GM21825 (cell line): ENCODE measurements around the gene NEIL1.
"Not testable (repeated sequence)": the region's sequence is repeated elsewhere in the genome, so short reads cannot be mapped to it uniquely, and the experiment has no call there.

Source experiments
- ATAC-seq: cut with Tn5 transposase; IDR thresholded peaks from one replicate; pipeline ENCODE4 v1.9.1; 2021; ENCODE audit warnings: mild to moderate bottlenecking, moderate library complexity; ENCODE audit not compliant: unreplicated experiment

Gene NEIL1

DNA sequence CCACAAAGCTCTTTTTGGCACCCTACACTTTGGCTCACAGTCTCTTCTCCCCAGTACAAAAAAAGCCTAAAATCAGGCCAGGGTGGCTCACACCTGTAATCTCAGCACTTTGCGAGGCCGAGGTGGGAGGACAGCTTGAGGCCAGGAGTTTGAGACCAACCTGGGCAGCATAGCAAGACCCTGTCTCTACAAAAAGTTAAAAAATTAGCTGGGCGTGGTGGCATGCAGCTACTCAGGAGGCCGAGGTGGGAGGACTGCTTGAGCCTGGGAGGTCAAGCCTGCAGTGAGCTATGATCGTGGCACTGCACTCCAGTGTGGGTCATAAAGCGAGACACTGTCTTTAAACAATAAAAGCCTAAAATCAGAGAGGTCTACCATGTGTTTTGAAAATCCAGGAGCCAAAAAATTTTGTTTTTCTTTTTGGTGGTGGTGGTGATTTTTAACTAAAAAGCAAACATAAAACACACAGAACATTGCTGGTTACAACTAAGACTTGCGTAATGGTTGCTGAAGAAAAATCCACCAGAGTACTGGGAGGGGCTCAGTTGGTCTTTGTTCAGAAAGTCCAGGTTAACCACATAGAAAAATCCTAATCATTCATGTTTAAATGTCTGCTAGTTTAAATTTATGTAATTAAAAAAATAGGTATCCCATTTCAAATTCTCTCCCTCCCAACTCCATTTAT is 23.2 kb downstream of the NEIL1 start:
- ATAC-seq: no peak

DNA sequence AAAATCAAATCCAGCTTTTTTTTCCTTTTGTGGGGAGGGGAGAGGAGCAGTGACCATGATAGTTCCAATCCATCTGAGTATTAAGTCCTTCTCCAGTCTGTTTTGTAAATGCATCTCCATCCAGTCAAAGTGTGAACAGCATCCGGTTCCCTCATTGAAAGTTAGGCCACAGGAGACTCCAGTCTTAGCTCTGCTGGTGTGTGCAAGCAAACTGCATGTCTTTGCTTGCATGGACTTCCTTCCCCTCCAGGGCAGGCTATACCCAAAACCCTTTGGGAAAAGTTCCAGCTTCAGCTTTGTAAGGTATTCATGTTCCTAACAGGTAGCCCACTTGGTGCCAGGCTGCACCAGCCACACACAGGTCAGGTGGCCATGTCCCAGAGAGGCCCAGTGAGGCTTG is 24.6 kb downstream of the NEIL1 start:
- ATAC-seq: no peak

DNA sequence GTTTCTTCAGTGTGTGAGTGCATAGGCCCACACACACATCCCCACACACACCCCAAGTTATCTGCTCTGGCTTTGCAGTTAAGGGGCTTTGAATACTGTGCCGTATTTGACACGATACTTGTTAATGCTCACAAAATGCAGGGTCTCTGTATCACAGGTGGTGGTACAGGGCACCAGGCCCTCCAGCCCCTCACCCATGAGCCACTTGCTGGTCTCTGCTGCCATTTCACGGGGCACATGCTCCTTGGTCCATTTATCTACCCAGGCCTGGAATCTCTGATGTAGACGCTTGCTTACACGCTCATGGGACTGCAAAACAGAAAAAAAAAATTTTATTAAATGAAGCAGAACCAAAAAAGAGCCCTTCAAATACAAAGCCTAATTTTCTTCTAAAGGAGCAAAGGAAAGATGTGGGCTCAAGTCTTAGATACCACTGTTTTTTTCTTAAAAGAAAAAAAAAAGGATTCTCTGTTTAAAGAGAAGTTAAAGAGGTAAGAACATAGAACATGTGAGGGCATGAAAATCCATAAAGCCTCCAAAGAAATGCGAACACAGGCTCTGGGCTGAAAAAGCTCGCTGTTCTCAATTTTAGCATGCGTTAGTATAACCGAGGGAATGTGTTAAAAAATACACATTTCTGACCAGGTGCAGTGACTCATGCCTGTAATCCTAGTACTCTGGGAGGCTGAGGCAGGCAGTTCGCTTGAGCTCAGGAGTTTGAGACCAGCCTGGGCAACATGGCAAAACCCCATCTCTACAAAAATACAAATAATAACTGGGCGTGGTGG is 25.3 kb downstream of the NEIL1 start:
- no peak for ATAC-seq

DNA sequence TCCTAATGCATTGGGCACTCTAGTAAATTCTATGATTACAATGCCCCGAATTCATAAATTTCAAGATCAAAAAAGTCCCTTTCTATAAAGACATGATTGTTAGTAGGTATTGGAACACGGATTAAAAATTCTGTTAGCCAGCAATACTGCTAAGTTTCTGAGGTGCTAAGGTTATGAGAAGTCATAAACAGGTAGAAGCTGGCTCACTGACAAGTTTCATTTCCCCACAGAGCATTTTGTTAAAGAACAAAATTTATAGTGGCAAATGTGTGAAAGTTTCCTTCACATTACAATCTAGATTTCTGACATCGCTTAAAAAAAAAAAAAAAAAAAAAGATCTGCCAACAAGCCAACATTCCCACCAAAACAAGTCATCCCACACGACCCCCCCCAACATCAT is 33.9 kb downstream of the NEIL1 start:
- ATAC-seq: no peak

DNA sequence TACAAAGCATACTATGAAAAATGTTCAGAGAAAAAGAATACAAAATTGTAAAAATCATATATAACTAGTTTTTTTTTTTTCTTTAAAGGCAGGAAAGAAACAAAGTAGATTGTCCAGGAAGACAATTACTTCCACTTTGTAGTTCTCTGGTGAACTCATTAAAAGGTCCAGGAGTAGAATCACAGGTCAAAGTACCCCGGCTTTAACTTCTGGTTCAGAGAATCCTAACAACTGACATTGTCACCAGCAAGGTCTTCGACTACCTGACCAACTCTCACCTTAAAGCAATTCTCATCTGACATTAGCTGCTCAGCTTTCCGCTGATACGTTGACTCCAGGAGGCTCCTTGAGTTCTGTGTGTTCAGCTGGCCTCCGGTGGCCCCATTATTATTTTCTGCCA is 37.1 kb downstream of the NEIL1 start:
- not testable (repeated sequence) for ATAC-seq

DNA sequence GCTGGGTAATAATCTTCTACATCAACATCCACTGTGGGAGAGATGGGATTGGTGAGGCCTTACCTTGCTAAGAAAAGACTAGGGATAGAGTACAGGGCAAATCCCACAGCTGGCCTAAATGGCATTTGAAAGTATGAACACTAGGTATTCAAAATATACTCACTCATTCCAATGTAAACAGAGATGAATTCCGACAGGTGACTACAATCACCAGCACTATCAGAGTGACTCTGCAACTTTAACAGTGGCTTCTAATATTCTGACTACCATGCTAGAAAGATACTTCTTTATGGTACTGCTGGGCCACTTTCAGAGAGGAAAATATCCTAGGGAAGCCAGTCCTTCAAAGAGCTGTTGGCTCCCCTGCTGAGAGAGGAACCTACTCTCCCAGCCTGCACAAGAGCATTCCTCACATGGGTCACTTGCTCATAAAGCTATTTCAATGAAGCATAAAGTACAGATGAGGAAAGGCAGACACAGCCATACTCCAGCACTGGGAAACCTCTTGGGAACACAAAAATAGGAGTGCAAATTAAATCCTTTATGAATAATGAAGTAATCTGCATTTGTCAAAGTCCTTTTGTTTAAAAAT is 43.0 kb downstream of the NEIL1 start:
- ATAC-seq: no peak

DNA sequence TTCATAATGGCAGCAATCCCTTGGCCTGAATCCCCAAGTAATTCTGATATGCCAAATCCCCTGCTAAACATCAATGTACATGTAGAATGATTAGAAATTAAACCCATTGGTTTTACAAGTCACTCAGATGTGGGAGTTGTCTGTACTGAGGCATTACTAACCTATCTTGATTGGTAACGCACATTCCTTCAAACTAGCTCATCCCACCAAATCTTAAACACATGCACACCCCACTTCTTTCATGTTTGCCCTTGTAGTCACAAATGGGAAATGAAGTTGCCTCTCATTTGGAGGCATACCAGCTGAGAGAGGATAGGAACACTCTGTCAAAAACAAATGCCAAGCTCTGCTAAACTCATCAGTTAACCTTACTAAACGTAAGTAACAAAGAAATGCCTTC is 50.7 kb downstream of the NEIL1 start:
- no peak for ATAC-seq

DNA sequence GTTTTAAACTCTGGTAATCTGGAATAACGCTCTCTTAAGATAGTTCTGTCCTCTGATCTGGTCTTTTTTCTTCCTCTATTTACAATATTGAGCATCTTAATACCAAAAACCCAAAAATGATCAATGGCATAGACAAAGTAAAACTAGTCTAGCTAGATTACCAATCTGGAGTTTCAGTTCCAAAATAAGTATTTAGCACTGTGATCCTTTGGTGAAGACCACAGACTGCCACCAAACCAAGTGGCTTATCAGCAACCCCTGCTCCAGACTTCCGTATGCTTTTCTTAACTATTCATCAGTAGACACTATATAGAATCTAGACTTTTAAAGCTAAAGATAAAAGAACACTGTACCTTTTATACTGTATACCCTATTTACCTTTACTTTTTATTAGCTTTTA is 57.1 kb downstream of the NEIL1 start:
- no peak for ATAC-seq
